HepG2 (cell line): ENCODE measurements around the gene SURF1. TPM values are rescaled to one million over a fixed set of nuclear protein-coding genes. Genes with fewer than 3 reads are reported as not detected.
A peak's percentile ranks its signal among the peaks of the same experiment; 100 is the strongest.

Experiments
- BCL6 ChIP-seq: IDR thresholded peaks from 2 replicates; pipeline ENCODE4 v1.6.1; 2016; ENCODE audit warnings: missing genetic modification reagents, missing compliant biosample characterization
- FOXP1 ChIP-seq, 2 experiments: fragments of 450-650 bp in 1 of 2; IDR thresholded peaks; 2 replicates each; pipeline ENCODE4 v1.6.1; 2017 to 2018; ENCODE audit warnings: antibody characterized with exemption in 1 of 2
- GPN1 ChIP-seq: sonication (generic); formaldehyde crosslinking; IDR thresholded peaks from 2 replicates; pipeline ENCODE4 v1.5.1; 2020; ENCODE audit warnings: missing genetic modification reagents, borderline replicate concordance
- HNRNPLL ChIP-seq: fragments of 200-400 bp; formaldehyde crosslinking; IDR thresholded peaks from 2 replicates; pipeline ENCODE4 v1.6.1; 2017; ENCODE audit warnings: mild to moderate bottlenecking, low read depth, low read length; ENCODE audit not compliant: poor library complexity, severe bottlenecking
- HOXD1 ChIP-seq: sonication (generic); formaldehyde crosslinking; IDR thresholded peaks from 2 replicates; pipeline ENCODE4 v1.5.0; 2020; ENCODE audit warnings: missing genetic modification reagents
- KDM2A ChIP-seq: sonication (generic); formaldehyde crosslinking; IDR thresholded peaks from 2 replicates; pipeline ENCODE4 v1.4.0; 2020; ENCODE audit warnings: low read depth, missing genetic modification reagents, borderline replicate concordance
- MXD3 ChIP-seq: IDR thresholded peaks from 2 replicates; pipeline ENCODE4 v1.6.1; 2016; ENCODE audit warnings: mild to moderate bottlenecking, missing biosample characterization, missing genetic modification reagents
- NR1H2 ChIP-seq: sonication (generic); formaldehyde crosslinking; IDR thresholded peaks from 2 replicates; pipeline ENCODE4 v1.8.1; 2022; ENCODE audit warnings: low read depth, missing genetic modification reagents, borderline replicate concordance
- PCBP1 ChIP-seq: fragments of 200-400 bp; formaldehyde crosslinking; IDR thresholded peaks from 2 replicates; pipeline ENCODE4 v1.6.1; 2017; ENCODE audit warnings: mild to moderate bottlenecking, low read depth, low read length, borderline replicate concordance
- POLR2A ChIP-seq, 2 experiments: IDR thresholded peaks; 2 replicates each; pipeline ENCODE4 v1.6.1; 2011; ENCODE audit warnings: low read depth in 2 of 2, low read length in 2 of 2, mild to moderate bottlenecking in 1 of 2, moderate library complexity in 1 of 2; ENCODE audit not compliant: insufficient read depth in 1 of 2
- POLR2G ChIP-seq: fragments of 200-400 bp; formaldehyde crosslinking; IDR thresholded peaks from 2 replicates; pipeline ENCODE4 v1.6.1; 2018; ENCODE audit warnings: mild to moderate bottlenecking, low read depth, low read length, moderate library complexity
- SALL2 ChIP-seq: sonication (generic); formaldehyde crosslinking; IDR thresholded peaks from 2 replicates; pipeline ENCODE4 v1.8.1; 2023; ENCODE audit warnings: mild to moderate bottlenecking, missing genetic modification reagents, inconsistent platforms
- SP4 ChIP-seq: sonication (generic); formaldehyde crosslinking; IDR thresholded peaks from 2 replicates; pipeline ENCODE4 v1.8.1; 2023; ENCODE audit warnings: mild to moderate bottlenecking, missing genetic modification reagents
- SRSF1 ChIP-seq: fragments of 200-400 bp; formaldehyde crosslinking; optimal IDR thresholded peaks from 2 replicates; pipeline ENCODE3; 2017; ENCODE audit warnings: mild to moderate bottlenecking, low read depth, low read length, moderate library complexity
- XBP1 ChIP-seq: sonication (generic); formaldehyde crosslinking; IDR thresholded peaks from 2 replicates; pipeline ENCODE4 v1.5.0; 2020; ENCODE audit warnings: missing genetic modification reagents
- ZBTB21 ChIP-seq: sonication (generic); formaldehyde crosslinking; IDR thresholded peaks from 2 replicates; pipeline ENCODE4 v1.4.0; 2020; ENCODE audit warnings: missing genetic modification reagents
- ZMAT3 ChIP-seq: sonication (generic); formaldehyde crosslinking; conservative IDR thresholded peaks from 2 replicates; pipeline ENCODE4 v1.7.0; 2021; ENCODE audit warnings: missing genetic modification reagents
- ZNF274 ChIP-seq: sonication (generic); formaldehyde crosslinking; IDR thresholded peaks from 2 replicates; pipeline ENCODE4 v1.5.1; 2020; ENCODE audit warnings: mild to moderate bottlenecking, missing genetic modification reagents
- ZNF772 ChIP-seq: sonication (generic); formaldehyde crosslinking; IDR thresholded peaks from 2 replicates; pipeline ENCODE4 v1.5.0; 2020; ENCODE audit warnings: mild to moderate bottlenecking, missing genetic modification reagents
- polyA plus RNA-seq, 8 experiments: library from polyadenylated mRNA; depleted of rRNA in 3 of 8; stranded (reverse) in 7 of 8; unstranded in 1 of 8; fragments of >200 nt; fragmentation: Illumina TruSeq in 4 of 8; extraction: Trizol in 4 of 8; gene quantifications; 2 replicates each; pipeline versions ENCODE4 v1.2.1 to v1.2.3, GENCODE V29; 2011 to 2016; ENCODE audit warnings: low read depth in 4 of 8, missing spikeins in 1 of 8, mixed read lengths in 1 of 8; ENCODE audit not compliant: insufficient read depth in 1 of 8
- total RNA-seq, 5 experiments: library from RNA; depleted of rRNA; stranded (reverse); fragments of >200 nt; fragmentation: Illumina TruSeq; extraction: Trizol; gene quantifications; 2 replicates each; pipeline ENCODE4 v1.2.3, GENCODE V29; 2016; ENCODE audit warnings: low read depth in 1 of 5
- TF ChIP-seq, protein P1 (sequence below): IDR thresholded peaks from 2 replicates; pipeline ENCODE4 v1.6.1; 2016; ENCODE audit warnings: missing compliant biosample characterization, missing genetic modification reagents, borderline replicate concordance
- TF ChIP-seq, protein P2 (sequence below): IDR thresholded peaks from 2 replicates; pipeline ENCODE4 v1.6.1; 2016
- TF ChIP-seq, protein P3 (sequence below): sonication (generic); formaldehyde crosslinking; IDR thresholded peaks from 2 replicates; pipeline ENCODE4 v1.4.0; 2020; ENCODE audit warnings: missing genetic modification reagents
- TF ChIP-seq, protein P4 (sequence below): sonication (generic); formaldehyde crosslinking; IDR thresholded peaks from 2 replicates; pipeline ENCODE4 v1.9.0; 2022; ENCODE audit warnings: missing genetic modification reagents, mild to moderate bottlenecking, borderline replicate concordance
- TF ChIP-seq, protein P5 (sequence below): sonication (generic); formaldehyde crosslinking; IDR thresholded peaks from 2 replicates; pipeline ENCODE4 v1.4.0; 2020; ENCODE audit warnings: mild to moderate bottlenecking, low read depth, missing genetic modification reagents

SURF1 gene
- total and polyA plus RNA-seq, 2 of the 13 experiments (the other 11 are each of a cell fraction or from before 2014, with no cell fraction given) = 17.8 to 40.7 TPM

GRCh38 chr9:133356391-133357091, at the start of gene SURF1, which contains the start of gene SURF2 (continued):
- TF ChIP-seq POLR2A (IDR thresholded peaks at IDR 0.05; ENCODE audit: insufficient read depth in 1 of 2, low read depth in 2 of 2, low read length in 2 of 2) = peak in 1 of 2 experiments; percentile 42; a peak in 1 of 4 replicates
- no peak for TF ChIP-seq NR1H2 (CRISPR knock-in tag)
- TF ChIP-seq SP4 (CRISPR knock-in tag) = peak; percentile 32; the same call in 1 of the 2 replicates
- peak; percentile 74 for TF ChIP-seq SALL2 (CRISPR knock-in tag)
- peak; percentile 87 for TF ChIP-seq POLR2G
- TF ChIP-seq, protein P1, sequence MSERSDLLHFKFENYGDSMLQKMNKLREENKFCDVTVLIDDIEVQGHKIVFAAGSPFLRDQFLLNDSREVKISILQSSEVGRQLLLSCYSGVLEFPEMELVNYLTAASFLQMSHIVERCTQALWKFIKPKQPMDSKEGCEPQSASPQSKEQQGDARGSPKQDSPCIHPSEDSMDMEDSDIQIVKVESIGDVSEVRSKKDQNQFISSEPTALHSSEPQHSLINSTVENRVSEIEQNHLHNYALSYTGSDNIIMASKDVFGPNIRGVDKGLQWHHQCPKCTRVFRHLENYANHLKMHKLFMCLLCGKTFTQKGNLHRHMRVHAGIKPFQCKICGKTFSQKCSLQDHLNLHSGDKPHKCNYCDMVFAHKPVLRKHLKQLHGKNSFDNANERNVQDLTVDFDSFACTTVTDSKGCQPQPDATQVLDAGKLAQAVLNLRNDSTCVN (CRISPR knock-in tag) = no peak
- TF ChIP-seq, protein P2, sequence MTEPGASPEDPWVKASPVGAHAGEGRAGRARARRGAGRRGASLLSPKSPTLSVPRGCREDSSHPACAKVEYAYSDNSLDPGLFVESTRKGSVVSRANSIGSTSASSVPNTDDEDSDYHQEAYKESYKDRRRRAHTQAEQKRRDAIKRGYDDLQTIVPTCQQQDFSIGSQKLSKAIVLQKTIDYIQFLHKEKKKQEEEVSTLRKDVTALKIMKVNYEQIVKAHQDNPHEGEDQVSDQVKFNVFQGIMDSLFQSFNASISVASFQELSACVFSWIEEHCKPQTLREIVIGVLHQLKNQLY (CRISPR knock-in tag) = no peak
- TF ChIP-seq, protein P3, sequence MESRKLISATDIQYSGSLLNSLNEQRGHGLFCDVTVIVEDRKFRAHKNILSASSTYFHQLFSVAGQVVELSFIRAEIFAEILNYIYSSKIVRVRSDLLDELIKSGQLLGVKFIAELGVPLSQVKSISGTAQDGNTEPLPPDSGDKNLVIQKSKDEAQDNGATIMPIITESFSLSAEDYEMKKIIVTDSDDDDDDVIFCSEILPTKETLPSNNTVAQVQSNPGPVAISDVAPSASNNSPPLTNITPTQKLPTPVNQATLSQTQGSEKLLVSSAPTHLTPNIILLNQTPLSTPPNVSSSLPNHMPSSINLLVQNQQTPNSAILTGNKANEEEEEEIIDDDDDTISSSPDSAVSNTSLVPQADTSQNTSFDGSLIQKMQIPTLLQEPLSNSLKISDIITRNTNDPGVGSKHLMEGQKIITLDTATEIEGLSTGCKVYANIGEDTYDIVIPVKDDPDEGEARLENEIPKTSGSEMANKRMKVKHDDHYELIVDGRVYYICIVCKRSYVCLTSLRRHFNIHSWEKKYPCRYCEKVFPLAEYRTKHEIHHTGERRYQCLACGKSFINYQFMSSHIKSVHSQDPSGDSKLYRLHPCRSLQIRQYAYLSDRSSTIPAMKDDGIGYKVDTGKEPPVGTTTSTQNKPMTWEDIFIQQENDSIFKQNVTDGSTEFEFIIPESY (CRISPR knock-in tag) = no peak
- no peak for TF ChIP-seq GPN1
- 0 out of 2 replicates have a peak, but pooled peaks have one; percentile 33 for TF ChIP-seq HOXD1 (CRISPR knock-in tag)
- peak; percentile 51 for TF ChIP-seq HNRNPLL
- peak; percentile 51 for TF ChIP-seq KDM2A (CRISPR knock-in tag)
- TF ChIP-seq ZMAT3 (CRISPR knock-in tag) = 0 out of 2 replicates have a peak, but pooled peaks have one; percentile 40
- TF ChIP-seq, protein P4, sequence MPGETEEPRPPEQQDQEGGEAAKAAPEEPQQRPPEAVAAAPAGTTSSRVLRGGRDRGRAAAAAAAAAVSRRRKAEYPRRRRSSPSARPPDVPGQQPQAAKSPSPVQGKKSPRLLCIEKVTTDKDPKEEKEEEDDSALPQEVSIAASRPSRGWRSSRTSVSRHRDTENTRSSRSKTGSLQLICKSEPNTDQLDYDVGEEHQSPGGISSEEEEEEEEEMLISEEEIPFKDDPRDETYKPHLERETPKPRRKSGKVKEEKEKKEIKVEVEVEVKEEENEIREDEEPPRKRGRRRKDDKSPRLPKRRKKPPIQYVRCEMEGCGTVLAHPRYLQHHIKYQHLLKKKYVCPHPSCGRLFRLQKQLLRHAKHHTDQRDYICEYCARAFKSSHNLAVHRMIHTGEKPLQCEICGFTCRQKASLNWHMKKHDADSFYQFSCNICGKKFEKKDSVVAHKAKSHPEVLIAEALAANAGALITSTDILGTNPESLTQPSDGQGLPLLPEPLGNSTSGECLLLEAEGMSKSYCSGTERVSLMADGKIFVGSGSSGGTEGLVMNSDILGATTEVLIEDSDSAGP (CRISPR knock-in tag) = peak; percentile 60; the same call in 1 of the 2 replicates
- no peak for TF ChIP-seq FOXP1 (IDR thresholded peaks at IDR 0.05)
- TF ChIP-seq FOXP1 (CRISPR knock-in tag; IDR thresholded peaks at IDR 0.05) = no peak
- peak; percentile 83; the same call in 1 of the 2 replicates for TF ChIP-seq PCBP1
- TF ChIP-seq ZBTB21 (CRISPR knock-in tag) = no peak
- peak; percentile 61 for TF ChIP-seq SRSF1
- TF ChIP-seq MXD3 (CRISPR knock-in tag) = peak; percentile 16; the same call in 1 of the 2 replicates
- TF ChIP-seq BCL6 (CRISPR knock-in tag) = no peak
- TF ChIP-seq XBP1 (CRISPR knock-in tag) = no peak
- TF ChIP-seq, protein P5, sequence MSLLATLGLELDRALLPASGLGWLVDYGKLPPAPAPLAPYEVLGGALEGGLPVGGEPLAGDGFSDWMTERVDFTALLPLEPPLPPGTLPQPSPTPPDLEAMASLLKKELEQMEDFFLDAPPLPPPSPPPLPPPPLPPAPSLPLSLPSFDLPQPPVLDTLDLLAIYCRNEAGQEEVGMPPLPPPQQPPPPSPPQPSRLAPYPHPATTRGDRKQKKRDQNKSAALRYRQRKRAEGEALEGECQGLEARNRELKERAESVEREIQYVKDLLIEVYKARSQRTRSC (CRISPR knock-in tag) = no peak
- 0 out of 2 replicates have a peak, but pooled peaks have one; percentile 43 for TF ChIP-seq ZNF274 (CRISPR knock-in tag)
- no peak for TF ChIP-seq ZNF772 (CRISPR knock-in tag)
